ENCODE data around the gene CD70.
"Not testable (repeated sequence)": the region's sequence is repeated elsewhere in the genome, so short reads cannot be mapped to it uniquely, and the experiment has no call there.

- not testable (repeated sequence) for TF ChIP-seq CTCF (conservative IDR thresholded peaks at IDR 0.05); EZH2 (IDR thresholded peaks at IDR 0.05; ENCODE audit: low read depth)
These were observed 17.2 kb upstream of the CD70 start for GRCh38 chr19:6608146-6608545.
